Transverse colon (tissue), 4 donors: ENCODE data around the gene TTC39C.

Source experiments
- CTCF ChIP-seq, 5 experiments: fragments of 200-600 bp in 3 of 5; fragments of 450-650 bp in 2 of 5; sonication (generic) in 3 of 5; IDR thresholded peaks; 1 replicate in 2 of 5; 2 replicates in 3 of 5; pipeline ENCODE4 v1.5.1; 2016 to 2017; ENCODE audit warnings: antibody characterized with exemption in 5 of 5, inconsistent platforms in 3 of 5, mild to moderate bottlenecking in 2 of 5, moderate library complexity in 1 of 5
- EP300 ChIP-seq: sonication (generic); formaldehyde crosslinking; IDR thresholded peaks from one replicate; pipeline ENCODE4 v1.6.1; 2017; ENCODE audit warnings: antibody characterized with exemption, low read depth
- POLR2A ChIP-seq: fragments of 450-650 bp; IDR thresholded peaks from one replicate; pipeline ENCODE4 v1.6.1; 2016; ENCODE audit warnings: antibody characterized with exemption, mild to moderate bottlenecking, moderate library complexity
- POLR2AphosphoS5 ChIP-seq, 3 donors: sonication (generic); formaldehyde crosslinking; IDR thresholded peaks; one replicate each; pipeline ENCODE4 v1.6.1; 2016; ENCODE audit warnings: antibody characterized with exemption in 3 of 3

- TF ChIP-seq POLR2A: no peak
- no peak for TF ChIP-seq CTCF (IDR thresholded peaks at IDR 0.05)
- no peak for TF ChIP-seq EP300
- no peak for TF ChIP-seq POLR2AphosphoS5 (IDR thresholded peaks at IDR 0.05)
Measured at GRCh38 chr18:23969664-23970063, 44.9 kb upstream of the TTC39C start.
